GM12891 (cell line): Measurements from ENCODE around the gene LIN28A.
A peak's percentile ranks its signal among the peaks of the same experiment; 100 is the strongest.

ENCODE experiments used
- DNase-seq: peaks from one replicate; pipeline ENCODE4 v3.0.0; 2011; ENCODE audit warnings: low spot score; ENCODE audit not compliant: insufficient read length
- FAIRE-seq: peaks from 2 replicates; lab custom pipeline; 2011; peaks lifted over from hg19 to GRCh38; lab: Jason Lieb, UNC
- PAX5 ChIP-seq: IDR thresholded peaks from 2 replicates; pipeline ENCODE4 v1.6.1; 2011; ENCODE audit warnings: low read length, moderate library complexity, mild to moderate bottlenecking; ENCODE audit not compliant: insufficient read depth, severe bottlenecking
- POLR2A ChIP-seq: IDR thresholded peaks from 2 replicates; pipeline ENCODE4 v1.6.1; 2011; ENCODE audit warnings: low read depth, low read length, control low read depth
- POLR2AphosphoS5 ChIP-seq: IDR thresholded peaks from 2 replicates; pipeline ENCODE4 v1.6.1; 2011; ENCODE audit warnings: low read depth, low read length, control low read depth
- POU2F2 ChIP-seq: IDR thresholded peaks from 2 replicates; pipeline ENCODE4 v1.6.1; 2011; ENCODE audit warnings: low read depth, mild to moderate bottlenecking, control low read depth, low read length, moderate library complexity
- SPI1 ChIP-seq: IDR thresholded peaks from 2 replicates; pipeline ENCODE4 v1.6.1; 2011; ENCODE audit warnings: low read depth, low read length, control low read depth
- TAF1 ChIP-seq: IDR thresholded peaks from 2 replicates; pipeline ENCODE4 v1.6.1; 2011; ENCODE audit warnings: low read depth, low read length, control low read depth

LIN28A gene

DNA sequence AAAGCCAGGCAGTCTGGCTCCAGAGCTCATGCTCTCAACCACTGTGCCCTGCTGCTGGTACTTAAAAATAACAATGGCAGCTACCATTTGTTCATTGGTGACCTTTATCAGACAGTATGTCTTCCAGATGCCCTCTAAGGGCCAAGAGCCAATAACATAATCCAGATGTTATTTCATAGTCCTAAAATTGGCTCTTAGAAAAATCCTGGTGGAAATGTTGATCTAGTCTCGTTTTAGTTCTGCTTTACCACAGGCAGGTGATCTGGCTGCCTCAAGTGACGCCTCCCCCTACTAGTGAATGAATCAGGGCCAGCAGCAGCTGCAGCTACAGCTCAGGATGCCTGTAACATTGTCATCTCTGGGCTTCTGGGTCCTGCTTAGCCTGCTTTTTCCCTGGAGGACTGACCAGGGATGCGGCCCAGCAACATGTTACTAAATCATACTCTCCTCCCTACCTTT, 49.0 kb downstream of the LIN28A start:
- no peak for TF ChIP-seq POLR2A
- TF ChIP-seq TAF1: no peak
- TF ChIP-seq POU2F2: no peak
- no peak for TF ChIP-seq POLR2AphosphoS5
- no peak for TF ChIP-seq PAX5
- no peak for TF ChIP-seq SPI1
- FAIRE-seq (no peak), DNase-seq (no peak)

GRCh38 chr1:26468911-26469310, 58.3 kb downstream of the LIN28A start:
- no peak for FAIRE-seq
- no peak for DNase-seq
- TF ChIP-seq POLR2A (no peak), TAF1 (no peak), POU2F2 (no peak), SPI1 (no peak), PAX5 (no peak), POLR2AphosphoS5 (no peak)

DNA sequence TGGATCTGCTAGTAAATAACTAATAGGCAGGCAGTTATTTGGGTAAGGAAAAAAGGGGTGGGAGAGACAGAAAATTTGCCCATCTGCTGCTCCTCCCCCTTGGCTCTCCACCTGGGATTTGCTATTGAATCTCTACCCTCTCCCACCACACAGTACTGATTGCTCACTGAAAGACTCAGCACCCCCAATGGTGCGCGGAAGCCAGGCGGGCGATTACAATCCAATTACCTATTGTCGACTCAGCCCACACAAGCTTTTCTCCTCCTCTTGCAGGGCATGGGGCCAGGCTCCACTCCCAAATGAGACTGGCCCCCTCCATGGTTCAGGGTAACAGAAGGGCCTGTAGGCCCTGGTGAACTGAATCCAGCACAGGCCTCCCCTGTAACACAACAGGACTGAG, 58.9 kb downstream of the LIN28A start:
- DNase-seq: no peak
- TF ChIP-seq POLR2A (no peak), POU2F2 (no peak), POLR2AphosphoS5 (no peak), SPI1 (no peak), TAF1 (no peak), PAX5 (no peak)
- peak; percentile 26 for FAIRE-seq

DNA sequence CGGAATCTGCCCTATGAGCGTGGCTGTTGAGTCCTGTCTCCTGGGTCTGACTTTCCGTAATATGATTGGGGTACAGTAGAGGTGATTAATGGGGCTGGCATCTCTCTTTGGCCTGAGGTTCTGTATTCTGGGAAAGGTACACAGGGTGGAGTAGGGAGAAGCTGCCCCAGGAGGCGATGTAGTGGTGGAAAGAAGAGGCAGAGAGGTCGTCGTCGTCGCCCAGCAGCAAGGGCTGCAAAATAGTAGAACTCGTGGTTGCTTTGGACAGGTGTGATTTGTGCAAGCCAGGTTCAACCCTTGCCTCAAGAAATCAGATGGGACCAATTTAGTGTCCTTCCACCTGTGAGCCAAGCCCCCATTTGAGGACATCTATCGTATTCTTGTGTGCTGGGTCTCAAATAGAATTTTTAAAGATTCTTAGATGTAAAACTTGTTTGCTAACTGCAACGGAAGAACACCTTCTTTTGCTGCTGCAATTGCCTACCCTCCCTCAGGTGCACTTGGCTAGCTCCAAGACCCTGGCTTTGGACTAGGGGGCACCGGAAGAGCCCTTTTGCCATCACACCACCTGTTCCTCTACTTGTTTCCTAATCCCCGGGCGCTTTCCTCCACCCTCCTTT, 60.4 kb downstream of the LIN28A start:
- DNase-seq (no peak), FAIRE-seq (no peak)
- TF ChIP-seq POLR2A (no peak; the same call in 1 of the 2 replicates), POLR2AphosphoS5 (no peak), TAF1 (no peak), PAX5 (no peak), SPI1 (no peak), POU2F2 (no peak)

DNA sequence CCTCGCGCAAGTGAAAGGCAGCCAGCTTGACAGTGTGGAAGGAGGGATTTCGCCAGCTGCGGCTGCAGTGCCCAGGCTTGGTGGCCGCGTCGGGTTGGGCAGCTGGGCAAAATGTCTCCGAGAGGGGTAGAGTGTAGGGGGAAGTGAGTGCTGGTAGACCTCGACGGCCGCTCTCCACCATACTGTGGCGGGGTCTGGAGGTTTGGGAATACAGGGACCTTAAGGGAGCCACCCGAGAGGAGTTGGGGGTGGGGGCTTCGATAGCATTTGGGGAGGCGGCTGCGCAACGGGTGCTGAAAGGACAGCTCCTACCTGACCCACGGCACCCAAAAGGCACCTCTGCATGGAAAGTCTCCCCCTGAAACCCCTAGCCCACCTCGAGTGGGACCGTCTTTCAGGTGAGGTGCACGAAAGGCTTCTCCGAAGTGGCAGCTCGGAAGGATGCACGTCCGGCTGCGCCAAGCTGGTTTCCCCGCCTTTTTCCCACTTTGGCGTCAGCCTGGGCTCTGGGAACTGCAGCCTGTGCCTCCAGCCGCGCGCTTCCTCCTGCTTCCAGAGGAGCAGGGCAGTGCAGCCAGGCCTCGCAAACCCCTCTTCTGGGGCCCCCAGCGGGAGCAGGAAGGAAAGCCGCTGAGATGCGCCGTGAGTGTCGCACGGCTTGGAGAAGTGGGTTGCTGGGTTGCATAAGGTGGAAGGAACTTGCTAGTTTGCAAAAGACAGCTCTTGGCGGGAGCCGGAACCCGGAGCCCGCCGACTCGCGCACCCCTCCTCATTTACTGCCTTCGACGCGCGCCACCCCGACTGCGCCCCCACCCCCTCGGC, 61.1 kb downstream of the LIN28A start:
- FAIRE-seq: no peak
- DNase-seq: peak; percentile 32
- no peak for TF ChIP-seq SPI1
- peak; percentile 39; the same call in 1 of the 2 replicates for TF ChIP-seq POLR2AphosphoS5

- FAIRE-seq (peak; percentile 87), DNase-seq (peak; percentile 86)
- TF ChIP-seq POLR2A: peak; percentile 51; the same call in 1 of the 2 replicates
- no peak for TF ChIP-seq PAX5
- TF ChIP-seq TAF1: peak; percentile 70; the same call in 1 of the 2 replicates
- no peak; the same call in 1 of the 2 replicates for TF ChIP-seq POLR2AphosphoS5
- no peak for TF ChIP-seq POU2F2
- no peak for TF ChIP-seq SPI1
These were observed 61.8 kb downstream of the LIN28A start, which contains the start of gene HMGN2 for GRCh38 chr1:26472320-26472900. TSS of gene HMGN2 (plus strand) at chr1:26472440. CDS start at chr1:26472613, 173 bp downstream.

GRCh38 chr1:26472901-26473845, 62.6 kb downstream of the LIN28A start:
- FAIRE-seq (peak; percentile 95), DNase-seq (peak; percentile 84)
- TF ChIP-seq POU2F2: 0 out of 2 replicates have a peak, but pooled peaks have one; percentile 7
- 0 out of 2 replicates have a peak, but pooled peaks have one; percentile 36 for TF ChIP-seq POLR2A
- peak; percentile 75 for TF ChIP-seq POLR2AphosphoS5
- no peak for TF ChIP-seq SPI1

DNA sequence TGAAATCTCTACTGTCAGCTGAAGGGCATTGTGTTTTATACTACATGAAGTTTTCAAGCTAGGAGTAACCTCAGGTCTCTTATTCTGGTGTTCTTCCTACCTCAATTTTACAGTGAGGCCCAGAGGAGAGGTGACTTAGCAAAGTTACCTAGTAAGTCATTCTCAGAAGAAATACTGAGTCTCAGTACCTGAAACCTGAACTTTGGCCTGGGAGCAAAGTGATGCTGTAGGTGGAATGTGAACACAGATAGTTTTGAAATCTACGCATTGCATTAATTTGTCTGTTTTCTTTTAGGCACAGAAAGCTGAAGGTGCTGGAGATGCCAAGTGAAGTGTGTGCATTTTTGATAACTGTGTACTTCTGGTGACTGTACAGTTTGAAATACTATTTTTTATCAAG, 64.2 kb downstream of the LIN28A start:
- TF ChIP-seq POLR2AphosphoS5 (no peak), POU2F2 (no peak), SPI1 (no peak), PAX5 (no peak), POLR2A (no peak), TAF1 (no peak)
- DNase-seq (no peak), FAIRE-seq (no peak)

GRCh38 chr1:26475989-26476388, 65.4 kb downstream of the LIN28A start:
- TF ChIP-seq POLR2AphosphoS5 (peak; percentile 59), POU2F2 (no peak), PAX5 (no peak), TAF1 (no peak), SPI1 (no peak), POLR2A (peak; percentile 9; the same call in 1 of the 2 replicates)
- DNase-seq (no peak), FAIRE-seq (no peak)
